ENCODE data around the gene CRYL1. TPM values are rescaled to one million over a fixed set of nuclear protein-coding genes. Genes with fewer than 3 reads are reported as not detected.

The CRYL1 gene
- total and polyA plus RNA-seq, 2 of the 13 experiments (the other 11 are each of a cell fraction or from before 2014, with no cell fraction given) = 57.2 to 115 TPM

DNA sequence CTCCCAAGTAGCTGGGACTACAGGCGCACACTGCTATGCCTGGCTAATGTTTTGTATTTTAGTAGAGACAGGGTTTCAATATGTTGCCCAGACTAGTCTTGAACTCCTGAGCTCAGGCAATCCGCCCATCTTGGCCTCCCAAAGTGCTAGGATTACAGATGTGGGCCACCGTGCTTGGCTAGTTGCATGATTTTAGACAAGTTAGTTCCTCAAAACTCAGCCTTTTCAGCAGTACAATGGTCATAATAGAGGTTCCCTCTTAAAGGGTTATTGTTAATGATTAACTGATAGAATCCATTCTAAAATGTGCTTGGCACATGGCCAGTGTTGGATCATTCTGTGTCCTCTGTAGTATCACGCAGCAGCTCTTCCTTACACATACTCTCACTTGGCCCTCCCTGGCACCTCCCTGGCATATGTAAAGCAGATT is 21.8 kb upstream of the CRYL1 start (continued):
- TF ChIP-seq ZNF710 (CRISPR knock-in tag; IDR thresholded peaks at IDR 0.05; ENCODE audit: borderline replicate concordance) (0 out of 2 replicates have a peak, but pooled peaks have one; percentile 20), FOSL2 (CRISPR knock-in tag; IDR thresholded peaks at IDR 0.05) (peak; percentile 13; the same call in 1 of the 2 replicates), AFF4 (CRISPR knock-in tag; IDR thresholded peaks at IDR 0.05) (no peak), SP1 (IDR thresholded peaks at IDR 0.05) (no peak), SP1 (CRISPR knock-in tag; IDR thresholded peaks at IDR 0.05) (no peak), ZNF414 (CRISPR knock-in tag; IDR thresholded peaks at IDR 0.05) (no peak), SAP130 (CRISPR knock-in tag; IDR thresholded peaks at IDR 0.05; ENCODE audit: low read depth) (peak; percentile 59), MTF2 (CRISPR knock-in tag; IDR thresholded peaks at IDR 0.05; ENCODE audit: borderline replicate concordance) (no peak), ZKSCAN5 (CRISPR knock-in tag; IDR thresholded peaks at IDR 0.05) (no peak), HMGXB4 (CRISPR knock-in tag; IDR thresholded peaks at IDR 0.05; ENCODE audit: borderline replicate concordance in 1 of 2, low read depth in 1 of 2) (no peak), HES4 (CRISPR knock-in tag; IDR thresholded peaks at IDR 0.05; ENCODE audit: borderline replicate concordance) (no peak), POGZ (CRISPR knock-in tag; IDR thresholded peaks at IDR 0.05) (peak; percentile 21; the same call in 1 of the 2 replicates), ARNTL (CRISPR knock-in tag; IDR thresholded peaks at IDR 0.05) (0 out of 2 replicates have a peak, but pooled peaks have one; percentile 32)
- TF ChIP-seq, protein P1, sequence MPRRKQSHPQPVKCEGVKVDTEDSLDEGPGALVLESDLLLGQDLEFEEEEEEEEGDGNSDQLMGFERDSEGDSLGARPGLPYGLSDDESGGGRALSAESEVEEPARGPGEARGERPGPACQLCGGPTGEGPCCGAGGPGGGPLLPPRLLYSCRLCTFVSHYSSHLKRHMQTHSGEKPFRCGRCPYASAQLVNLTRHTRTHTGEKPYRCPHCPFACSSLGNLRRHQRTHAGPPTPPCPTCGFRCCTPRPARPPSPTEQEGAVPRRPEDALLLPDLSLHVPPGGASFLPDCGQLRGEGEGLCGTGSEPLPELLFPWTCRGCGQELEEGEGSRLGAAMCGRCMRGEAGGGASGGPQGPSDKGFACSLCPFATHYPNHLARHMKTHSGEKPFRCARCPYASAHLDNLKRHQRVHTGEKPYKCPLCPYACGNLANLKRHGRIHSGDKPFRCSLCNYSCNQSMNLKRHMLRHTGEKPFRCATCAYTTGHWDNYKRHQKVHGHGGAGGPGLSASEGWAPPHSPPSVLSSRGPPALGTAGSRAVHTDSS (CRISPR knock-in tag; conservative IDR thresholded peaks at IDR 0.05) = no peak
- TF ChIP-seq, protein P2, sequence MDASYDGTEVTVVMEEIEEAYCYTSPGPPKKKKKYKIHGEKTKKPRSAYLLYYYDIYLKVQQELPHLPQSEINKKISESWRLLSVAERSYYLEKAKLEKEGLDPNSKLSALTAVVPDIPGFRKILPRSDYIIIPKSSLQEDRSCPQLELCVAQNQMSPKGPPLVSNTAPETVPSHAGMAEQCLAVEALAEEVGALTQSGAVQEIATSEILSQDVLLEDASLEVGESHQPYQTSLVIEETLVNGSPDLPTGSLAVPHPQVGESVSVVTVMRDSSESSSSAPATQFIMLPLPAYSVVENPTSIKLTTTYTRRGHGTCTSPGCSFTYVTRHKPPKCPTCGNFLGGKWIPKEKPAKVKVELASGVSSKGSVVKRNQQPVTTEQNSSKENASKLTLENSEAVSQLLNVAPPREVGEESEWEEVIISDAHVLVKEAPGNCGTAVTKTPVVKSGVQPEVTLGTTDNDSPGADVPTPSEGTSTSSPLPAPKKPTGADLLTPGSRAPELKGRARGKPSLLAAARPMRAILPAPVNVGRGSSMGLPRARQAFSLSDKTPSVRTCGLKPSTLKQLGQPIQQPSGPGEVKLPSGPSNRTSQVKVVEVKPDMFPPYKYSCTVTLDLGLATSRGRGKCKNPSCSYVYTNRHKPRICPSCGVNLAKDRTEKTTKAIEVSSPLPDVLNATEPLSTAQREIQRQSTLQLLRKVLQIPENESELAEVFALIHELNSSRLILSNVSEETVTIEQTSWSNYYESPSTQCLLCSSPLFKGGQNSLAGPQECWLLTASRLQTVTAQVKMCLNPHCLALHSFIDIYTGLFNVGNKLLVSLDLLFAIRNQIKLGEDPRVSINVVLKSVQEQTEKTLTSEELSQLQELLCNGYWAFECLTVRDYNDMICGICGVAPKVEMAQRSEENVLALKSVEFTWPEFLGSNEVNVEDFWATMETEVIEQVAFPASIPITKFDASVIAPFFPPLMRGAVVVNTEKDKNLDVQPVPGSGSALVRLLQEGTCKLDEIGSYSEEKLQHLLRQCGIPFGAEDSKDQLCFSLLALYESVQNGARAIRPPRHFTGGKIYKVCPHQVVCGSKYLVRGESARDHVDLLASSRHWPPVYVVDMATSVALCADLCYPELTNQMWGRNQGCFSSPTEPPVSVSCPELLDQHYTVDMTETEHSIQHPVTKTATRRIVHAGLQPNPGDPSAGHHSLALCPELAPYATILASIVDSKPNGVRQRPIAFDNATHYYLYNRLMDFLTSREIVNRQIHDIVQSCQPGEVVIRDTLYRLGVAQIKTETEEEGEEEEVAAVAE (CRISPR knock-in tag; IDR thresholded peaks at IDR 0.05; ENCODE audit: borderline replicate concordance) = no peak

Measured in HepG2 (cell line).